Peyer's patch (tissue), 4 donors: ENCODE results near the gene SLC6A1. TPM values are rescaled to one million over a fixed set of nuclear protein-coding genes. Genes with fewer than 3 reads are reported as not detected.

ENCODE experiments used
- DNase-seq, 3 donors: peaks; one replicate each; pipeline ENCODE4 v3.0.0-alpha.2; 2017 to 2019
- H3K27ac ChIP-seq, 4 donors: fragments of 200-600 bp; sonication (generic); one replicate each; pipeline ENCODE4 v1.5.1; 2016 to 2019
- H3K27me3 ChIP-seq, 2 donors: fragments of 200-600 bp; sonication (generic); one replicate each; pipeline ENCODE4 v1.5.1; 2019
- H3K36me3 ChIP-seq, 3 donors: fragments of 200-600 bp; sonication (generic); one replicate each; pipeline ENCODE4 v1.5.1; 2016 to 2019
- H3K4me1 ChIP-seq, 4 donors: fragments of 200-600 bp; sonication (generic); one replicate each; pipeline ENCODE4 v1.5.1; 2016 to 2019
- H3K4me3 ChIP-seq, 4 donors: fragments of 200-600 bp; sonication (generic); 1 replicate in 3 of 4; 2 replicates in 1 of 4; pipeline ENCODE4 v1.5.1; 2016 to 2019; ENCODE audit warnings: mild to moderate bottlenecking in 1 of 4
- H3K9me3 ChIP-seq, 4 donors: fragments of 200-600 bp; sonication (generic); one replicate each; pipeline ENCODE4 v1.5.1; 2016 to 2019; ENCODE audit warnings: mild to moderate bottlenecking in 1 of 4
- CTCF ChIP-seq, 6 experiments: fragments of 450-650 bp in 4 of 6; fragments of 200-600 bp in 2 of 6; sonication (generic) in 1 of 6; IDR thresholded peaks; one replicate each; pipeline ENCODE4 v1.5.1; 2017 to 2019; ENCODE audit warnings: antibody characterized with exemption in 6 of 6, mild to moderate bottlenecking in 3 of 6, moderate library complexity in 1 of 6
- POLR2A ChIP-seq, 2 donors: fragments of 450-650 bp; IDR thresholded peaks; one replicate each; pipeline ENCODE4 v1.5.1; 2017; ENCODE audit warnings: antibody characterized with exemption in 2 of 2, mild to moderate bottlenecking in 2 of 2, moderate library complexity in 2 of 2
- total RNA-seq, 4 donors: library from RNA; depleted of rRNA; stranded (reverse); fragments of >200 nt; gene quantifications; one replicate each; pipeline ENCODE4 v1.1.0, GENCODE V29; 2016

SLC6A1 gene
- total RNA-seq, 4 donors from 2014 or later: 0.27 to 5.0 (median 0.38) TPM; not detected in 1

- no peak for DNase-seq
- no peaks in the 10 kb centered on the region for H3K36me3 ChIP-seq
- no peaks in the 10 kb centered on the region for H3K27me3 ChIP-seq
- no peak for TF ChIP-seq POLR2A (IDR thresholded peaks at IDR 0.05)
- no peak for TF ChIP-seq CTCF (IDR thresholded peaks at IDR 0.05)
- H3K27ac ChIP-seq: no peak overlapping the region
- H3K4me3 ChIP-seq: no peak overlapping the region
- H3K4me1 ChIP-seq: no peaks in the 10 kb centered on the region
- no peaks in the 10 kb centered on the region for H3K9me3 ChIP-seq
Observed at GRCh38 chr3:11077466-11077865, 84.9 kb downstream of the SLC6A1 start.

- H3K4me3 ChIP-seq: no peak overlapping the region
- no peak for DNase-seq
- H3K36me3 ChIP-seq: no peaks in the 10 kb centered on the region
- no peak for TF ChIP-seq CTCF (IDR thresholded peaks at IDR 0.05)
- TF ChIP-seq POLR2A (IDR thresholded peaks at IDR 0.05): no peak
- H3K27ac ChIP-seq: no peak overlapping the region
- H3K4me1 ChIP-seq: no peaks in the 10 kb centered on the region
- no peaks in the 10 kb centered on the region for H3K27me3 ChIP-seq
- H3K9me3 ChIP-seq: no peaks in the 10 kb centered on the region
Observed at GRCh38 chr3:11078826-11079515, 86.4 kb downstream of the SLC6A1 start.

- Histone ChIP-seq H3K27me3 (no peaks in the 10 kb centered on the region), H3K4me3 (no peak overlapping the region), H3K36me3 (no peaks in the 10 kb centered on the region), H3K27ac (no peak overlapping the region), H3K9me3 (no peaks in the 10 kb centered on the region), H3K4me1 (no peaks in the 10 kb centered on the region)
- DNase-seq: no peak
- TF ChIP-seq CTCF (IDR thresholded peaks at IDR 0.05): no peak
- no peak for TF ChIP-seq POLR2A (IDR thresholded peaks at IDR 0.05)
Observed at GRCh38 chr3:11080492-11080891, 87.9 kb downstream of the SLC6A1 start.

- H3K9me3 ChIP-seq: no peaks in the 10 kb centered on the region
- TF ChIP-seq POLR2A (IDR thresholded peaks at IDR 0.05) (no peak), CTCF (IDR thresholded peaks at IDR 0.05) (no peak)
- H3K4me1 ChIP-seq: no peaks in the 10 kb centered on the region
- H3K27me3 ChIP-seq: no peaks in the 10 kb centered on the region
- no peak overlapping the region for H3K4me3 ChIP-seq
- H3K27ac ChIP-seq: no peak overlapping the region
- no peaks in the 10 kb centered on the region for H3K36me3 ChIP-seq
- DNase-seq: no peak
Observed at GRCh38 chr3:11084098-11084497, 91.5 kb downstream of the SLC6A1 start.

GRCh38 chr3:11084677-11085076 lies 92.1 kb downstream of the SLC6A1 start:
- no peak for TF ChIP-seq CTCF (IDR thresholded peaks at IDR 0.05)
- TF ChIP-seq POLR2A (IDR thresholded peaks at IDR 0.05): no peak
- Histone ChIP-seq H3K9me3 (no peaks in the 10 kb centered on the region), H3K27ac (no peak overlapping the region), H3K4me1 (no peaks in the 10 kb centered on the region), H3K27me3 (no peaks in the 10 kb centered on the region), H3K36me3 (no peaks in the 10 kb centered on the region), H3K4me3 (no peak overlapping the region)
- DNase-seq: no peak
